Mesenchymal stem cell (in vitro differentiated cells and primary cell): ENCODE measurements around the gene CTU2.

Experiments
- DNase-seq: peaks from one replicate; pipeline ENCODE4 v3.0.0-alpha.2; 2013
- H2AFZ ChIP-seq: one replicate; pipeline ENCODE4 v1.6.1; 2013; ENCODE audit warnings: low read depth, mild to moderate bottlenecking, control low read depth, inconsistent platforms, low read length, moderate library complexity
- H2AK5ac ChIP-seq: 2 replicates; pipeline ENCODE4 v1.6.1; 2013; ENCODE audit warnings: low read length, moderate library complexity, mild to moderate bottlenecking, inconsistent platforms; ENCODE audit not compliant: severe bottlenecking
- H2BK120ac ChIP-seq: one replicate; pipeline ENCODE4 v1.6.1; 2013; ENCODE audit warnings: low read depth, mild to moderate bottlenecking, inconsistent platforms, low read length, moderate library complexity
- H2BK12ac ChIP-seq, 2 experiments: one replicate each; pipeline ENCODE4 v1.6.1; 2013; ENCODE audit warnings: inconsistent platforms in 2 of 2, low read length in 2 of 2, mild to moderate bottlenecking in 2 of 2, moderate library complexity in 2 of 2, control low read depth in 1 of 2
- H2BK15ac ChIP-seq: one replicate; pipeline ENCODE4 v1.6.1; 2013; ENCODE audit warnings: mild to moderate bottlenecking, low read depth, inconsistent platforms; ENCODE audit not compliant: poor library complexity, severe bottlenecking
- H2BK5ac ChIP-seq: 2 replicates; pipeline ENCODE4 v1.6.1; 2013; ENCODE audit warnings: low read depth, mild to moderate bottlenecking, low read length, control low read depth, inconsistent platforms; ENCODE audit not compliant: poor library complexity, severe bottlenecking
- H3K14ac ChIP-seq, 2 experiments: one replicate each; pipeline ENCODE4 v1.6.1; 2013; ENCODE audit warnings: inconsistent platforms in 2 of 2, low read length in 2 of 2, control low read depth in 1 of 2, mild to moderate bottlenecking in 1 of 2, moderate library complexity in 1 of 2
- H3K18ac ChIP-seq, 2 experiments: one replicate each; pipeline ENCODE4 v1.6.1; 2013; ENCODE audit warnings: inconsistent platforms in 2 of 2, low read length in 2 of 2, control low read depth in 1 of 2, low read depth in 1 of 2, mild to moderate bottlenecking in 1 of 2
- H3K23ac ChIP-seq, 2 experiments: one replicate each; pipeline ENCODE4 v1.6.1; 2013; ENCODE audit warnings: inconsistent platforms in 2 of 2, low read length in 2 of 2, mild to moderate bottlenecking in 2 of 2, moderate library complexity in 2 of 2, control low read depth in 1 of 2
- H3K27ac ChIP-seq: 2 replicates; pipeline ENCODE4 v1.5.1; 2013; ENCODE audit warnings: mild to moderate bottlenecking, moderate library complexity, low read length, control low read depth, inconsistent platforms; ENCODE audit not compliant: poor library complexity, severe bottlenecking
- H3K27me3 ChIP-seq, 2 experiments: 2 replicates each; pipeline versions ENCODE4 v1.6.1 to v1.7.0; 2013; ENCODE audit warnings: low read length in 2 of 2, mild to moderate bottlenecking in 2 of 2, moderate library complexity in 2 of 2, control low read depth in 1 of 2, inconsistent platforms in 1 of 2; ENCODE audit not compliant: control insufficient read depth in 1 of 2, insufficient read depth in 1 of 2
- H3K36me3 ChIP-seq, 2 experiments: 2 replicates each; pipeline versions ENCODE4 v1.6.1 to v1.7.0; 2013; ENCODE audit warnings: low read length in 2 of 2, control low read depth in 1 of 2, inconsistent platforms in 1 of 2, low read depth in 1 of 2, mild to moderate bottlenecking in 1 of 2; ENCODE audit not compliant: insufficient read depth in 2 of 2, control insufficient read depth in 1 of 2
- H3K4ac ChIP-seq, 2 experiments: one replicate each; pipeline ENCODE4 v1.6.1; 2013; ENCODE audit warnings: inconsistent platforms in 2 of 2, low read length in 2 of 2, mild to moderate bottlenecking in 2 of 2, moderate library complexity in 2 of 2, control low read depth in 1 of 2, low read depth in 1 of 2
- H3K4me1 ChIP-seq: 2 replicates; pipeline ENCODE4 v1.6.1; 2013; ENCODE audit warnings: low read depth, low read length, control low read depth; ENCODE audit not compliant: control insufficient read depth, insufficient read depth
- H3K4me2 ChIP-seq: 2 replicates; pipeline ENCODE4 v1.6.1; 2013; ENCODE audit warnings: low read length, mild to moderate bottlenecking, inconsistent platforms; ENCODE audit not compliant: poor library complexity, severe bottlenecking
- H3K4me3 ChIP-seq, 2 experiments: 2 replicates each; pipeline versions ENCODE4 v1.5.1 to v1.7.0; 2013; ENCODE audit warnings: low read length in 2 of 2, mild to moderate bottlenecking in 2 of 2, control low read depth in 1 of 2, low read depth in 1 of 2; ENCODE audit not compliant: insufficient read depth in 1 of 2
- H3K79me1 ChIP-seq: replicated peaks from 2 replicates; pipeline ENCODE4 v1.6.1; 2013; ENCODE audit warnings: mild to moderate bottlenecking, control low read depth, low read length, inconsistent platforms; ENCODE audit not compliant: poor library complexity, severe bottlenecking
- H3K9ac ChIP-seq: 2 replicates; pipeline ENCODE4 v1.7.0; 2013; ENCODE audit warnings: mild to moderate bottlenecking, low read length, moderate library complexity
- H3K9me3 ChIP-seq: 2 replicates; pipeline ENCODE4 v1.7.0; 2013; ENCODE audit warnings: mild to moderate bottlenecking, low read length; ENCODE audit not compliant: control insufficient read depth
- H4K8ac ChIP-seq: one replicate; pipeline ENCODE4 v1.6.1; 2013; ENCODE audit warnings: inconsistent platforms, mild to moderate bottlenecking, low read length, moderate library complexity
- H4K91ac ChIP-seq: one replicate; pipeline ENCODE4 v1.6.1; 2013; ENCODE audit warnings: mild to moderate bottlenecking, low read length, inconsistent platforms
- WGBS: methylation state at CpG from one replicate; pipeline ENCODE4 v1.1.7; 2013; ENCODE audit warnings: mixed read lengths; 5-methylcytosine and 5-hydroxymethylcytosine counted together

The CTU2 gene

DNA sequence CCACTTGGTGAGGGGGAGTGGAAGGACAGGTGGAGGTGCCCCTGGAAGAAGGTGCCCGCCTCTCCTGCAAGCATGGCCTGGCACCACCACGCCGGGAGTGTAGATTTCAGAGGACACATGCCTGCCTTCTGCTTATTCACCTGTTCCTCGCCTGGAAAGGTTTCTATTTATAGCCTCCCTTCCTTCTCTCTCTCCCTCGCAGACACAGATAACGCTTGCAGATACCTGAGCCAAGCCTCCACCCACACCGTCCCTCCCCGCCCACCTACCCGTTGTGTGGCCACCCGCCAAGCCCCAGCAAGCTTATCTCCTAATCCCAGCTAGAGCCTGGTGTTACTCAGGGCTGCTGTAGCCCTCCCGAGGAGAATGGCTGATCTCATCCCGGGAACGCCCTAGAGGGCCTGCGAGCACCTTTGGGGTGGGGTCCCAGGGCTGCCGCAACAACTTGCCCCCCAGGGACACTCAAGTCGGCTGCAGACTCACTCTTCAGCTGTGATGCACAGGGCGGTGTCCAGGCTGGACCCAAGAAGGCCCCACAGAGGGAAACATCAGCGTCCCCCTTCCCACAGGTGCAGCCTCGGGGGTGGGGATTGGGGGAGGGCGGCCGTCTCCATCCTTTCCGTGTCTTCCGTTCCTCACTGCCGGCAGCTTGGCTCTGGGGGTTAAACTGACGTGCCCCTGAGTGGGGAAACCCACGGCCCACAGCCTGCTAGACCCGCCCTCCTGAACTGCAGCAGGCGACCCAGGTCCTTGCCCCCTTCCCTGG is 18.1 kb upstream of the CTU2 start:
- Histone ChIP-seq H2BK15ac (no peak overlapping the region), H3K9ac (no peak overlapping the region), H3K4ac (no peak overlapping the region), H2BK5ac (no peak overlapping the region), H3K4me3 (no peak overlapping the region), H3K14ac (no peak overlapping the region), H2AK5ac (no peak overlapping the region), H3K4me1 (peaks cover 24% of the 10 kb centered on the region), H3K18ac (no peak overlapping the region), H3K79me1 (no peaks in the 10 kb centered on the region), H3K23ac (no peak overlapping the region), H3K36me3 (peaks cover 0 to 3% of the 10 kb centered on the region in 2 experiments), H3K4me2 (no peak overlapping the region), H2AFZ (no peak overlapping the region), H3K27ac (no peak overlapping the region), H2BK12ac (no peak overlapping the region), H3K27me3 (peaks cover 66 to 68% of the 10 kb centered on the region in 2 experiments), H2BK120ac (no peak overlapping the region), H3K9me3 (no peaks in the 10 kb centered on the region), H4K91ac (no peak overlapping the region), H4K8ac (no peak overlapping the region)
- no peak for DNase-seq
- 56% methylated on average over 28 of the region's 28 CpGs for WGBS

DNA sequence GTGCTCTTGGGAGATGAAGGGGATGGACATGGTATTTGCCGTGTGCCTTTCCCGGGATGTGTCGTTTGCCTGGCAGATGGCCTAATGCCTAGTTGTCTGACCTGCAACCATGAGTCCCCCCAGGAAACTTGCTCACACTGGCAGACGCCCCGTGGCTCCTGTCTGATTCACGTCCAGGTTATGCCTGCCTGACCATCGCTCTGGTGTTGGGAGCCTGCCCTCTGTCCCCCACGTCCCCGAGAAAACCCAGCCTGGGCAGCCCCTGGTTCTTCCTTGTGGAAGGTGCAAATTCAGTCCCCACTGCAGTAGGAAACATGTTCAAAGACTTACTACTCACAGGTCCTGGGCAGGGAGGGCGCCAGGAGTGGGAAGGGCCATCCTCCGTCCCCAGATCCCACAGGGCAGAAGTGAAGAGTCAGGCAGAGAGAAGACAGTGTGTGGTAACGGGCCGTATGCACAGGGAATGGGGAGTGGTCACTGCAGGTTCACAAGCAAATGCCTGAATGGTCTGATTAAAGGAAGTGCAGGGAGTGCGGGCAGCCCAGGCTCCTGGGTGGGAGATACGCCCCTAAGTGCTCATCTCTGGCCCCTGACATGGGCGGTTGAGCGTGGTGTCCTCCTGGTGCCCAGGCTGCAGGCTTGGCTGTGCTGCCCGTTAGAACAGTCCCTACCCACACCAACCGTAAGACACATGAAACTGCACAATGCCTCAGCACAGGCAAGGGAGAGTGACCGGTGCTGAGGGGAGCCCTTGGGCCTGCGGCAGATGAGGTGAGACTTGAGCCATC is 15.8 kb upstream of the CTU2 start:
- Histone ChIP-seq H3K27ac (no peak overlapping the region), H3K9ac (no peak overlapping the region), H3K23ac (no peak overlapping the region), H3K4me1 (peaks cover 20% of the 10 kb centered on the region), H3K4me2 (no peak overlapping the region), H2AK5ac (no peak overlapping the region), H3K9me3 (no peaks in the 10 kb centered on the region), H3K79me1 (no peaks in the 10 kb centered on the region), H2BK5ac (no peak overlapping the region), H4K8ac (no peak overlapping the region), H3K36me3 (peaks cover 0 to 3% of the 10 kb centered on the region in 2 experiments), H3K27me3 (peaks cover 49 to 58% of the 10 kb centered on the region in 2 experiments), H3K4ac (no peak overlapping the region), H2BK12ac (no peak overlapping the region), H3K4me3 (no peak overlapping the region), H4K91ac (peak overlapping the region; percentile 12), H3K14ac (no peak overlapping the region), H2AFZ (no peak overlapping the region), H3K18ac (no peak overlapping the region), H2BK120ac (no peak overlapping the region), H2BK15ac (no peak overlapping the region)
- DNase-seq, result no peak
- WGBS, result 79% methylated on average over 21 of the region's 21 CpGs

DNA sequence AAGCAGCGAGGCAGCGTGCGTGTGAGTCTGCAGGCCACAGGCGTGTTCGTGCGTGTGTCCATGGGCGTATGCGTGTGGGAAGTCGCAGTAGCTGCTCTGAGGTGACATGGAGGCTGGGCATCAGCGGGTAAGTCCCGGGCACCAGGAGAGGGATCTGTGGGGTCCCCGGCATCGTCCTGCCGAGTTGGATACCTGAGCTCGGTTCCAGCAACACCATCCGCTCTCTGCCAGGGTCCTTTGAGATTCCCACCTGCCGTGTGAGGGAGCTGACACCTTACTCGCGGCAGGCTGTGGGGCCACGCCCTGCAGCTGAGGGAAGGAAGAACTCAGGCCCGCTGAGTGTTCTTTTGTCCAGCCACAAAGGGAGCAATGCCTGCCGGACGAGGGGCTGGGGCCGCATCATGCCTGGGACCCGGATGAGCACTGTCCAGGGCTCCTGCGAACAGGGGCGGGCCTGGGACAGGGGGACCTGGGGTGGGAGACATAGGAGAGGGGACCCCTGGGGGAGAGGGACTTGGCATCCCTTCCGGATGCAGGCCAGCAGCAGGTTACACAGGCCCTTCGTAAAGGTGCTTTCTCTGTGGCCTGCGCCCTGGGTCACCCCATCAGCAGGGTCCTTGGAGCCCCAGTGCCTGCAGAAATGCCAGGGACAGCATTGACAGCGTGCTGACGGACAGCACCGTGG is 15.0 kb upstream of the CTU2 start:
- WGBS, result 84% methylated on average over 33 of the region's 33 CpGs

More for the DNA sequence above, 15.0 kb upstream of the CTU2 start:
- Histone ChIP-seq H2BK12ac (no peak overlapping the region), H3K9me3 (no peaks in the 10 kb centered on the region), H2AK5ac (no peak overlapping the region), H2BK5ac (no peak overlapping the region), H3K4me3 (no peak overlapping the region), H3K27me3 (peaks cover 43 to 51% of the 10 kb centered on the region in 2 experiments), H3K4me2 (no peak overlapping the region), H3K14ac (no peak overlapping the region), H3K23ac (no peak overlapping the region), H3K4ac (no peak overlapping the region), H2BK15ac (no peak overlapping the region), H2BK120ac (no peak overlapping the region), H3K18ac (no peak overlapping the region), H4K91ac (peak overlapping the region; percentile 12), H3K79me1 (no peaks in the 10 kb centered on the region), H3K27ac (no peak overlapping the region), H4K8ac (no peak overlapping the region), H2AFZ (no peak overlapping the region), H3K36me3 (peaks cover 0 to 9% of the 10 kb centered on the region in 2 experiments), H3K9ac (no peak overlapping the region), H3K4me1 (peaks cover 13% of the 10 kb centered on the region)
- no peak for DNase-seq
